EL (cell line): ENCODE results near the gene PLAGL1.
"Not testable (repeated sequence)": the region's sequence is repeated elsewhere in the genome, so short reads cannot be mapped to it uniquely, and the experiment has no call there.

Experiments
- DNase-seq: peaks from one replicate; pipeline ENCODE4 v3.0.0-alpha.2; 2016

The PLAGL1 gene

GRCh38 chr6:143936778-143937667 lies 71.0 kb downstream of the PLAGL1 start:
- DNase-seq, result no peak

- no peak for DNase-seq
Measured at GRCh38 chr6:143936347-143936746, 71.7 kb downstream of the PLAGL1 start.

GRCh38 chr6:143934867-143935266 lies 73.2 kb downstream of the PLAGL1 start:
- DNase-seq, result no peak

GRCh38 chr6:143934331-143934730 lies 73.7 kb downstream of the PLAGL1 start:
- no peak for DNase-seq

- no peak for DNase-seq
Measured at GRCh38 chr6:143929975-143930374, 78.1 kb downstream of the PLAGL1 start.

- DNase-seq, result no peak
Measured at GRCh38 chr6:143928853-143929252, 79.2 kb downstream of the PLAGL1 start.

- not testable (repeated sequence) for DNase-seq
Measured at GRCh38 chr6:143917026-143917425, 91.0 kb downstream of the PLAGL1 start.

- DNase-seq, result no peak
Measured at GRCh38 chr6:143912671-143913070, 95.4 kb downstream of the PLAGL1 start.

- no peak for DNase-seq
Measured at GRCh38 chr6:143911028-143911427, 97.0 kb downstream of the PLAGL1 start.

- no peak for DNase-seq
Measured at GRCh38 chr6:143902827-143903226, 105.2 kb downstream of the PLAGL1 start.

- no peak for DNase-seq
Measured at GRCh38 chr6:143901885-143902750, 105.9 kb downstream of the PLAGL1 start.

- no peak for DNase-seq
Measured at GRCh38 chr6:143900358-143900757, 107.7 kb downstream of the PLAGL1 start.

GRCh38 chr6:143896126-143896860 lies 111.8 kb downstream of the PLAGL1 start:
- no peak for DNase-seq

GRCh38 chr6:143894655-143895054 lies 113.4 kb downstream of the PLAGL1 start:
- no peak for DNase-seq
